ENCODE measurements around the gene ASGR1. TPM values are rescaled to one million over a fixed set of nuclear protein-coding genes. Genes with fewer than 3 reads are reported as not detected.

The ASGR1 gene
- polyA plus RNA-seq, 4 donors, result 4.6 to 8.1 (median 5.2) TPM

DNA sequence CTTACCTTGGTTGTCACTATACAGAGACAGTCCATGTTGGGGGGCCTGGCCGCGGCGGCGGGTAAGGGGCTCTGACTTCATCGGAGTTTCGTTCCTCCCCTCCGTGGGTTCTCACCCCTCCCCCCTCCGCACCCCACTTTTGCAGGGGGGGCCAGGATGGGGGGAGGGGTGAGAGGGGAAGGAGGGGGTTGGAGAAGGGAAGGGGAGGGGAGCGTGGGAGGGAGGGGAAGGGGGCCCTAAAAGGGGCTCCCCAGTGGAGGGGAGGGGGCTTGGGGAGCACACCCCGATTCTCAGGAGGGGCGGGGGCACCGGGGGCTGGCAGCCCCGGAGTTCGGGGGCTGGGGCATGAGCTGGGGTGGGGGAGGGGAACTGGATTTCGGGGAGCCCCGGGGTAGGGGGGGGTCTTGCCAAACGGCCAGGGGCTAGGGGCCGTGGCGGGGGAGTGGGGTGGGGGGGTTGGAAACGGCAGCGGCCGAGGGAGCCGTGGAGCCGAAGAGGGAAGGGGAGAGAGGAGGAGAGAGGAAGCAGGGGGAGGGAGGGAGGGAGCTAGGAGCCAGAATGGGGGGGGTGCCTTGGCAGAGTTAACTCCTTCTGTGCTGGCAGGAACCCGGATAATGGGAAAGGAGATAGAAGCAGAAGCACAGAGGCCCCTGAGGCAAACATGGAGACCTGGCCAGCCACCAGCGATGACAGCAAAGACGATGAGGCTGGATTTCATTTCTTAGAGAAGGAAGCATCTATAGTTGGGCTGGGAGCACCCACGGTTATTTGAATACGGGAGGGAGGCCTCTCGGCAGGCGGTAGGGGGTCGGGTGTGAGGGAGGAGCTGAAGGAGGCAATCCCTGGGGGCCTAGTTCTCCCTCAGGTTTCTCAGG, 38.2 kb upstream of the ASGR1 start:
- DNase-seq (ENCODE audit: low read depth in 4 of 4, low spot score in 3 of 4), result no peak

DNA sequence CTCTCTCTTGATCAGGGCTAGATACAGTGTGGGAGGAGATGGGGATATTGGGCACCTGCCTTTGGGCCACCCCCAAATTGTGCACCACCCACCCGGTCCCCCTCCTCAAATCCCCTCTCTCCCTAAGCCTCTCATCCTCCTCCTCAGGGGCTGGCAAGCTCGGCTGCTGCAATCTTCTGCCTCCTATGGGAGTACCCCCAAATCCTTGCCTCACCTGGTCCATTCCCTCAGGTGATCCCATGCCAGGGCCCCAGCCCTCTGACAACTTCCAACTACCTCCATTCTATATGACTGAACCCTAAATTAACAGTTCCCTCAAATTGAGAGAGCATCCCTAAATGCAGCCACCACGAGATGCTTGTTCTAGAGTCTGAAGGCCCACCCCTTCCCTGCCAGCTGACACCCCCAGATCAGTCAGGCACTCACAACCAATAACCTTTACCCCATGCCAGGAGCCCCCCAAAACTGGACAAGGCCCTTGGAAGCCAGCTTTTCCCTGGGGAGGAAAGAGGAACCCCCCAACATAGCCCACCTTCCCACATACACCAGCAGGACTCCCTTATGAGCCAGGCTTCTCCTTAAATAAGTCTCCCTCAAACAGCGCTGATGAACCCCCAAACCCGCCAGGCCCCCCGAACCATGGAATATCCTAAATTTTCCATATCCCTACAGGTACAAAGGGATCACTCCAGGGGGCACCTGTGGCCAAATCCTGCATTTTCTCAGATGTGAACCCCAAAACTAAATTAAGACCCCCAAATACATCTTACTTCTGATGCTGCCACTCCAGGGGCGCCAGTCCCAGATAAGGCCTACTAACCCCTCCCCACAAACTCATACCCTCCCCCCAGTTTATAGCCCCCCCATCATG, 37.3 kb upstream of the ASGR1 start:
- DNase-seq (ENCODE audit: low read depth in 4 of 4, low spot score in 3 of 4), result no peak

DNA sequence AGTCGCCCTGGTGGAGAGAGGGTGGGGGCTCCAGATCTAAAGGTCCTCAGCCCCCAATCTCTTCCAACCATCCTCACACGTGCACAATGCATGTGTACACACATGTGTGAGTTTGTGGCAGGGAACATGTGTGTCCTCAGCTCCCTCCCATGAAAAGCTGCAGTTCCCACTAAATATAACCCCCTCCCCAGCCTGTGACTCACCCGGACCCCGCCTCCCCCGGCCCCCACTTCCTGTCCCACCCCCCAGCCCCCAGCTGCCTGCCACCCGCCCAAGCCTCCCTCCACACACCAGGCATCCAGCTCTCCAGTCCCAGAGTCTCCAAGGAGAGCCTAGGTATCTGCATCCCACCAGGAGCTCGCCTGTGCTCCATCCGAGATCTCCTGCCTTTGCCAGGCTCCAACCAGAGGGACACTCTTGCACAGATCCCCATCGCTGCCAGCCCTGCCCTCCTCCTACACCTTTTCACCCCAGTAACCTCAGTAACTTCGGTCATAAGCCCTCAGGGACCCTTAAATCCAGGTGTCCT, 36.5 kb upstream of the ASGR1 start:
- DNase-seq (ENCODE audit: low read depth in 4 of 4, low spot score in 3 of 4), result no peak

DNA sequence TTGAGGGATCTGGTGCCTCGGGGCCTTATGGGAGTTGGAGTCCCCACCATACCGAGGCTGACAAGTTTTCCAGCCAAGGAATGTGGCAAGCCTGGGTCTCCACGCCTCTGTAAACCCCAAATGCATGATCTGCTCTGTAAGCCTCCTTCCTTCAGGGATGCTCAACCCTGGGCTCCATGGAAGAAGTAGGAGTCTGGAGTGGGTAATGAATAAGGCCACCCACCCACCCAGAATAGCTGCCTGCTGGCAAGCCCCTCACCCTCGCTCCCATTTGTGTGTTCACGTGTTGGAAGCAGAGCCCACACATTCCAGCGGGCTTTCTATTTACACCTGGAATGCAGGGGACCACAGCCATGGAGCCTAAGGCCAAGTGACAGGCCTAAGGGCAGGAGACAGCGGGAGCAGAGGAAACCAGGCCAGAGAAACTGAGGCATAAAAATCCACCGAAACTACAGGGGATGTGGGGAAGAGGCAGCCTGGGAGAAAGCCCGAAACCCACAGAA, 36.0 kb upstream of the ASGR1 start:
- DNase-seq (ENCODE audit: low read depth in 4 of 4, low spot score in 3 of 4), result peak in 3 of 4 donors; percentile 88 to 89 (median 89)

DNA sequence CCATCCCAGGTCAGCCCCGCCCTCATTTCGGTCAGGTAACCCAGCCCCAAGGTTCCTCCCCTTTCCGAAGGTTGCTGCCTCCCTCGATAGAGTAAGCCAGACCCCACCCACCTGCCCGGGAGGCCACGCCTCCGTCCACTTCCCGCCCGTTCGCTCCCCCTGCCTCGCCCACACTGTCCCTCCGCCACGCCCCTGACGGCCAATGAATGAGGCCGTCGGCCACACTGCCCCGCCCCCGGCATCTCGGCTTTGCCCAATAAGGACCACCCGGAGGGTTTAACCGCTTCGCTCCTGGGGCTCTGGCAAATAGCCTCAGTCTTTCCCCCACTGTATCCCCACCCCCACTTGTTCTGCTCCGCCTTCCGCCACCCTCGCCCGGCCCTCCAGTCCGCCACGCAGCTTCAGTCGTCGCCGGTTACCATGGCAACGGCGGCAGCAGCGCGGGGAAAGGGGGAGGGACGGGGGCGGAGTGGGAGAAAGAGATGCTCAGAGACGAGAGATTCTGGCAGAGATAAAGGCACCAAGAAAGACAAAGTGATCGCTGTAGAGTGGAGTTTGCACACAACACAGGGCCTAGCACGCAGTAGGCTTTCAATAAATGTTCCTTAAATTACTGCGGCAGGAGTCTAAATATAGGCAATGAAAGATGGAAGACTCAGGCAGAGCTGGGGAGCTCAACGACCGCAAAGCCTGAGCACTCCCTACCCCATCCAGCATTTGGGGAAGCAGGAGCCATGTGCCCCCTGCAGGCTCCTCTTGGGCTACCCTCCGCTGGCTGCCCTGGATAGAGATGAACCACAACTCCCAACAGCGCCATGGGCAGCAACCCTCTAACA, 35.3 kb upstream of the ASGR1 start:
- DNase-seq (ENCODE audit: low read depth in 4 of 4, low spot score in 3 of 4), result peak; percentile 96 to 97 (median 97)

DNA sequence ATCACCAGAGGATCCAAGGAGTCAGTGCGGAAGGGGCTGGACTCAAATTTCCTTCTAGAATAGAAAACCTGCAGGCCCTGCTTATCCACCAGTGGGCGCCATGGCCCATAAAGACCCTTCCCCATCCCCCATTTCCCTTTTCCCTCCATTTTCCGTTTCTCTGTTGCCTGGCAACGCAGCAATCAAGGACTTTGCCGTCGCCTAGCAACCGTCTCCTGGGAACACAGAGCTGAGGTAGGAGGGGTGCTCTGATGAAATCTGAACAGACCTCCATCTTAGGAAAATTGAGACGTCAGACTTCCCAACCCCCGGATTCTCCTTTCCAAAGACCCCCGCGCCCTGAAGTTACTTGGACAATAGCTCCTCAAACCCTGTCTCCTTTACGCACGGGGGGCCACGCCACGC, 34.7 kb upstream of the ASGR1 start:
- DNase-seq (ENCODE audit: low read depth in 4 of 4, low spot score in 3 of 4), result peak; percentile 84 to 91 (median 89)

DNA sequence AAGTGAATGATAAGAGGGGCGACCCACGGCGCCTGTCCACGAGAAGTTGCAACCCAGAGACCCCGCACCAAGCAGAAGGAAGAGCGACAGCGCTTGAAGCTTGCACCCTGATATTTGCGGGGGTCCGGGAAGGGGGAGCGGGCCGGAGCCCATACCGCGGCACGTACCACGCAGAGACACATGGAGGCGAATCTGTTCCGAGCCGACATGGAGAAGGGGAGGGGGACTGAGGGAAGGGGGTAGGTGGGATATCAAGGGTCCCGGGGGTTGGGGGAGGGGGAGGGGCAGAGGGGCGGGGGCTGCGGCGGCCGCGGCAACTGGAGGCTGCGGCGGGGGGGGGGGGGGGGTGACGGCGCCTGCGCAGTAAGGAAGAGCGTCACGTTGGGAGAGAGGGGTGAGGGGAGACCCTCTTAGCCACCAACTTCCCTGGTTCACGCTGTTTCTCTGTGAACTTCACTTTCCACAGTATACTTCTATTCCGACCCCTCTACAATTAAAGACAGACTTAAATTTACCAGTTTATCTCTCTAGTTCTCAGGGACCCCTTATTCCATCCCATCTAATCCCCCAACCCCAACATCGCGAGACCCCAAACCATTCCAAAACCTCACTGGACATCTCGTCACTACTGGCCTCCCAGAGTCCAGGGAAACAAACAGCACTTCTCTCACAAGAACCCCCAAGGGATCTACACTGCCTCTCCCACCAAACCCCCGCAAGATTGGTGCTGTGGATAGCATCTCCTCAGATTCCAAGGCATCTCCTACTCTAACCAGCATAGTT, 32.5 kb upstream of the ASGR1 start:
- DNase-seq (ENCODE audit: low read depth in 4 of 4, low spot score in 3 of 4), result no peak

DNA sequence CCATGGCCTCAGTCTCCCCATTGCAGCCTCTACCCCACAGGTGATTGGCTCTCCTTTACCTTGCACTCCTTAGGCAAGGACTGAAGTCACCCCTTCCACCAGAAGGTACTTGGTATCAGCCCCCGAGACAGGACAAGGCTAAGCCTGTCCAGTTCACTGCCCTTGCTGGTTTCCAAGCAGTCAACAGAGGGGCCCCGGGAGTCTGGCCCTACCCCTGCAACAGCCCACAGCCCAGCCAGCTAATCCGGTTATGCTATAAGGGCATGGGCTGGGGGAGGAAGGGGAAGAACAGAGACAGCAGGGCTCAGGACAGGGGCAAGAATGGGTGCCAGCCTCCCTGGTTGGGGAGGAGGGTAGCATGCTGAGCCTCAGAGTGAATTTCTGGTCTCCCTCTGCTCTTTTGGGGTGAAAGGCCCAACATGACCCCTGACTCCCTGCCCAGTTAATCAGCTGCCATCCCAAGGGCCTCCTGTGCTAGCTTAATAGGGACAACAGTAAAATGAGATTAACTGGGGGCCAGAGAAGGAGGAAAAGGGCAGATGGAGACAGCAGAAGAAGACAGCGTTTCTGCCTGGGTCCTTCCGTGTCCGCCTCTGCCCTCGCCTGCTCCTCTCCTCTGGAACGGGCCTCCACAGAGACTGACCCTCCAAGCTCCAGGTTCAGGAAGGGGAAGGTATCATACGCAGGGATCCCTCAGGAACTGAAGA, 29.7 kb upstream of the ASGR1 start:
- DNase-seq (ENCODE audit: low read depth in 4 of 4, low spot score in 3 of 4), result no peak

DNA sequence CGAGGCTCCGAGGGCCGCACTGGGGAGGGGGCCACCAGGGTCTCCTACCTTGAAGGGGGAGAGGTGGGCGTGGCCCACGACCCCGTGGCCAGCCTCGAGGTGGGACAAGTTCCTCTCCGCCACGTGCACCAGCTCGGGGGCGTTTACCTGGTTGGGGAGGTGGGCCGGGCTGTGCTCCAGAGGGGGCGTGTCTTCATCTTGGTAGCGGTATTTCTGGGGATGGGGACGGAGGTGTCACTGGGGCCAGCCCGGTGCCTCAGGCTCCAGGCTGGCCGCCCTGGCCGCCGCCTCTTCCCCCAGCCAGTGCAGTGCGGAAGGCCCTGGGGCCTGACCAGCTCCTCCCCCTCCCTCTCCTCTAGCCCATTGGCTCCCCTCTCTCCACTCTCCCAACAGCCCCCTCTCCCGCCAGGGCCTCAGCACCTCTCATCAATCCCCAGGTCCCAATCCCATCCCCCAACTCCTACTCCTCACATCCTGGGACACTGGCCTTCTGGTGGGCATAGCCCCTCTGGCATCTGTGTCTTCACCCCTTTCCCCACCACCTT, 28.9 kb upstream of the ASGR1 start:
- no peak for DNase-seq (ENCODE audit: low read depth in 4 of 4, low spot score in 3 of 4)

DNA sequence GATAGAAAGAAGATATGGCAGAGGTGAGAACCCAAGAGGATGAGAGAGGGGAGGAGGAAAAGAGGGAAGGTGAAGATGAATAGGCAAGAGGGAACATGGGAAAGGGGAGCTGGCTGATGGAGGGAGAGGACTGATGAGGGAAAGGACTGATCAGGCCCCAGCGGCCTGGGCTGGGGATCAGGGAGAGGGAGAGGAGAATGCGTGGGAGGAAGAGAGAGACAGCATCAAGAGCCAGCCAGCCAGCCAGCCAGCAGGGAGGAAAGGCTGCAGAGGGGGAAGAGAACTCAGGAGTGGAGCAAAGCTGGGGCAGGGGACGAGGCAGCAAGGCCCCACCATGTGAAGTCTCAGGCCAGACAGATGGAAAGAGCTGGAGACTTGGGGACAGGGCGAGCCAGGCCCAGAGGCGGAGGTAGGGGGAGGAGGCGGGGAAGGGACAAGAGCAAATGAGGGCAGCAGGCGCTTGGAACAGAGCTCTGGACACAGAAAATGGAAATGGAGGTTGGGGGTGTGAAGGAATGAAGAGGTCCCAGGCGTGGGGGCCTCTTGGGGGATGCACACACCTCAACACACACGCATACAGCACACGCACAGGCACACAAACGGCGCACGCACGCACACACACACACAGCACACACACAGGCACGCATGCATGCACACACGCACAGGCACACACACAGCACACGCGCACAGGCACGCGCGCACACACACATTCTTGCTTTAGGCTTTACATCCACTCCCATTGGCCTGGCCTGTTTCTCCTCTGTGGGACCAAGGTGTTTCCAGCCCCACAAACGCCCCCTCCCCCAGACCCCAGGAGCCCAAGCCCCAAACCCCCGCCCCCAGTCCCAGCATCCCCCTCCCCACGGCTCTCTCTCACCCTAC, 28.2 kb upstream of the ASGR1 start:
- DNase-seq (ENCODE audit: low read depth in 4 of 4, low spot score in 3 of 4), result no peak

DNA sequence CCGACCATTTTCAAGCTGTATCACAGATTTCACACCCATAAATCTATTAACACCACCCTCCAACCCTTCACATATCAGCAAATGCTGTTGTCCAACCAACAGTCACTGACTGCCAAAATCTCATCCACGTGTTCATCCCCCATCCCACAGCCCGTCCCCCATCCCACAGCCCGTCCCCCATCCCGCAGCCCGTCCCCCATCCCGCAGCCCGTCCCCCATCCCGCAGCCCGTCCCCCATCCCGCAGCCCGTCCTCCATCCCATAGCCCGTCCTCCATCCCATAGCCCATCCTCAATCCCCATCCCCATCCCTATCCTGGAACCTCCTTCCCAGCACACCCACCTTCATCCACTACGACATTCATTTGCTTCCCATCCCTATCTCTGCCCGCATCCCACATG, 26.4 kb upstream of the ASGR1 start:
- DNase-seq (ENCODE audit: low read depth in 4 of 4, low spot score in 3 of 4), result no peak

DNA sequence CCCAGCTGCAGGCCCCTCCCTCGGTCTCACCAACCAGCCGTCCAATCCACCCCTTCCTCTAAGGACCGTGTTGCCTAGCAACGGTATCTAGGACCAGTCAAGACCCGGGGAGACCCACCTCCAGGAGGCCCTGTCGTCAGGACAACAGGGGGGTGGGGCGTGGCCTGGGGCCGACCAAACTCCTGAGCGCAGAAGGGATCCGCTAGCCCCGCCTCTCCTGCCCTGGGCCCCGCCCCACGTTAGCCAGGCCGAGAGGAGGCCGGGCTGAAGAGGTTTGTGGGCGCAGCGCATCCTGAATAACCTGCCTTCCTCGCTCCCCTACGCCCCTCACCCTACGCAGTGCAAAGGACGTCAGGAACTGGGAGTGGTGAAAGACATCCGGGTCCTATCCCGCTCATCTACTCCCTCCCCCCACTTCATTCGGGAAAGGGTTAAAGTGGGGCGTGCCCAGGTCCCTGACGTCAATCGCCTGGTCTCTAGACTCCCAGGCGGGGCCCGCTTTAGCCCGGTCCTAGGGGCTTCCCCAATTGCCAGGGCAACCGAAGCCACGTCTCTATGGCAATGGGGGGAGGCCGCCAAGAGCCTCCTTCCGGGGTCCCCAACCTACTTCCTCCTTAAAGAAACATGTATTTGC, 25.8 kb upstream of the ASGR1 start:
- peak in 3 of 4 donors; percentile 70 to 81 (median 73) for DNase-seq (ENCODE audit: low read depth in 4 of 4, low spot score in 3 of 4)

DNA sequence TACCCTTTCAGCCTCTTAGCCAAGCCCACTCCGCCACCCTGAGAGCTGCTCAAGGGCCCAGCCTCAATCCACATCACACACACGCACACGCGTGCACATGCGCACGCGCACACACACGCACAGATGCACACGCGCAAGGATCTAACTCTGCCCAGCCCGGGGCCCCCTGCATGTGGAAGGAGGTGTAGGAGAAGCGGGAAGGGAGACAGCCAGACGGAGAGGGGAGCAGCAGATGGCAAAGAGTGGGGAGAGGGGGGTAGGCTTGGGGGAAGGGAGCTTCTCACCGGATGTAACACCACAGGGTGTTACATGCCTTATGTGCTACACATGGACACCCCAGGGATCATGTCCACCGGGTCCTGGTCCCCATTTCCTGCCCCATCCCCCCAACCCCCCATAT, 25.2 kb upstream of the ASGR1 start:
- no peak for DNase-seq (ENCODE audit: low read depth in 4 of 4, low spot score in 3 of 4)

DNA sequence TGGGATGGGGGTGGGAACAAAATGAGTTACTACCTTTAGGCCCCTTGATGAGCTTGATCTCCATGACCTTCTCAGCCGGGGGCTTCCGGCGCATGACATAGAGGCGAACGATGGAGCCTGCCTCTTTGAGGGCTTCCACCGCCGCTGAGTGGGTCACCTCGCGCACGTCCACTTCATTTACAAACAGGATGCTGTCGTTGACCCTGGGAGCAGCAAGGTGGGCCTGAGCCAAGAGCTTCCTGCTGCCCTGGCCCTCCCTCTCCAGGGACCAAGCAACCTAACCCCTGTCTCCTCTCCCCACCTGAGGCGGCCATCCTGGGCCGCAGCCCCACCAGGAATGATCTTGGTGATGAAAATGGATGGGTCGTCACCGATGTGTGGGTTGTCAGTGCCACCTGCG, 24.2 kb upstream of the ASGR1 start:
- DNase-seq (ENCODE audit: low read depth in 4 of 4, low spot score in 3 of 4), result no peak

DNA sequence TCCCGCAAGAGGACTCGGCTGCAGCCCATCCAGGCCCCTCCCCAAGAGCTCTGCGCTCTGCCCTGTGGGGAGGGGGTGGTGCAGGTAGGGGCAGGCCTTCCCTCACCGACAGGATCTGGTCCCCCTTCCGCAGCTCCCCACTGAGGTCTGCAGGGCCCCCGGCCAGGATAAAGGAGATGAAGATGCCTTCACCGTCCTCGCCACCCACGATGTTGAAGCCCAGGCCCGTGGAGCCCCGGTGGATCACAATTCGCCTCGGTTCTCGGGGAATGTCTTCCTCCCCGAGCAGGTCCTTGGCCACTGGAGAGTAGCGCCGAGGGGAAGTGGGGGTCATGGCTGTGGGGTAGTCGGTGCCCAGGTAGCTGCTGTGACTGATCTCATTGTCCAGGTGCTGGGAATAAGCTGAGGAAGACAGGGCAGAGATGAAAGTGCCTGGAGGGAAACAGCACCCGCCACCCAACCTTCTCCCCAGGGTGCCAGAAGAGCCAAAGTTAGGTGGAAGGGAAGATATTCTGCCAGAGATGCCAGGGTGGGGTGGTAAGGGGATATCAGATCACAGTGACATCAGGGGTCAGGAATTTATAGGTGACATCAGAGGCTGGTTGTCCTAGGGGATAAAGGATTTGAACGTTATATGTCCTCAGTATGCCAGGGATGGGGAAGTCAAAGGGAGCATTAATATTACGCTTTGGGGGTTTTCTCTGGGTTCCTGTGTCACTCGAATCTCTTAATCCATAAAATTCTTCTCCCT, 17.7 kb upstream of the ASGR1 start:
- no peak for DNase-seq (ENCODE audit: low read depth in 4 of 4, low spot score in 3 of 4)

DNA sequence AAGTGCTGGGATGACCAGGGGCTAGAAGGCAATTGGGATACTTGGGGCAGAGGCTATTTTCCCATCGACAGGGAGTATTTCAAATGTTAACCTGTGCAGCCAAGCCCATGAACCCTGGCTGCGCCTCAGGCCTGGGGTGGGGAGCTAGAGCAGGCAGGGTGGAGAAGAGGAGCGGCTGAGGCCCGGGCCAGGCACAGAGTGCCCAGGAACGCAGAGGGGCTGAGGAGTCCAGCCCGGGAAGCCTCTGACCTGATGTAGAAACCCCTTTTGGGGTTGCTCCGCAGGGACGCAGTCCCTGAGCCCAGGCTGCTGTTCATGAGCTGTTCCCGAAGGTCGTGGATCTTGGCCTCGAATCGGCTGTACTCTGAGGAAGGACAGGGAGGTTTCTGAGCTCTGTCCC, 16.8 kb upstream of the ASGR1 start:
- no peak for DNase-seq (ENCODE audit: low read depth in 4 of 4, low spot score in 3 of 4)

Data from right renal pelvis (tissue), 4 donors.